Limb (tissue), 2 donors: ENCODE results near the gene ABCC2.
"Not testable (repeated sequence)": the region's sequence is repeated elsewhere in the genome, so short reads cannot be mapped to it uniquely, and the experiment has no call there.

Experiments used
- DNase-seq, 2 donors: peaks; one replicate each; pipeline ENCODE4 v3.0.0-alpha.2; 2016; ENCODE audit errors: extremely low spot score in 2 of 2

Gene ABCC2

DNA sequence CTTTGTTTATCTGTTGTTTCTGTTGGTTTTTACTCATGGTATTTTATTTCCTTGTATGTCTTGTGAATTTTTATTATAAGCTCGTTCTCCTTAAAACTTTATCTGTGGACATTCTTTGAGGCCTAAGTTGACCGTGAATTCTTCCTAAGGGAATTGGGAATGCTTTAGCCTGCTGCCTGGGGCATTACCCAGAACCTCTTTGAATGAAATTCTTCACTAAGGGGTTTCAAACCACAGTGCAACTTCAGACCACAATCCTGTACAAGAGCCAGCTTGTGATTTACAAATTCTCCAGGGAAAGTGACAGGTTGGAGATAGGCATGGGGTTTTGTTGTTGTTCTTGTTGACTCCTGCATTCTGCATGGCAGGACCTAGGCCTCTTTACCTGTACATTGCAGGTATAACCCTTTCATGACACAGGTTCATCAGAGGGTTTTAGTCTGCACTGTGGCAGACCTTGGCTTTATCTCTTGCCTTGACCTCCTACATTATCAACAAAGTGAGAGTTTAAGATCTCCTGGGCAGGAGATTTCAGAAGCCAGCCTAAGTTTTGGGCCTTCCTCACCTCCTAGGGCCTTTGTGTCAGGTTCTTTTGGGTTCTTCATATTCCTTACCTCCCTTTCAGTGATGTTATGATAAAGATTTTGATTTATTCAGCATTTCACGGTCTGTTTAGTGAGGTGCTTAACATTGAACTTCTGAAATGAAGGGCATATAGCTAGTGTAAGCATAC lies 70.2 kb downstream of the ABCC2 start:
- no peak for DNase-seq

DNA sequence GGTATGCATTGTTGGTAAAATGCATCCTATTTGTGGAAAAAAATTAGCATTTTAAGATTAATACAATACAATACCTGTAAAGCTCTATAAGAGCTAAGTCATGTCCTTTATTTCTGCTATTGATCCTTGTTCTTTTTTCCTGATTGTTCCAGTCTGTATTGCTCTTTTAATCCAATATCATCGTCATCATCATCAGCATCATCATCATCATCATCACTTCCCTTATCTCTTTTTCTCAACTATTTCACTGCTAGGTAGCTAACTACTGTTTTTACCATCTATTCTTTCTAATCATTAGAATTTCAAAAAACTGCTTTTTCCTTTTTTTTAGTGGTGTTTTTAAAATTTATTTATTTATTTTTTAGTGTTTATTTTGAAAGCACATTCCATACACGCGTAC lies 71.2 kb downstream of the ABCC2 start:
- no peak for DNase-seq

DNA sequence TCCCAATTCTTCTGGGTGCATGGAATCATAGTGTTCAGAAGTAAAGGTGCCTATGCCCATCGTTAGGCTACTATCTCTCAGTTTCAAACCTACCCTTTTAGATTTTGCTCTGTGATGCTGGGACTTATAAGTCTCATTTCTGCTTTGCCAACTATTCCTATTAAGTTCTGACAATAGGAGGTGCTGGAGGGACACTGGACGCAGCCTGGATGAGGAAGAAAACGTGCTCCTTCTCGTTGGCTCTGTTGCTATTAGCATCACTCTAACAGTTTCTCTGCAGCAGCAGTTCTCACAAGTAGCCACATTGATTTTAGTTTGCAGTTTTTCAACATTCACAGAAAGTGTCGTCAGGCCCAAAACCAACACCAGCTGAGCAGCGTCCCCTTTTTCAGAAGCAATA lies 72.4 kb downstream of the ABCC2 start:
- DNase-seq: peak; percentile 37 to 70

DNA sequence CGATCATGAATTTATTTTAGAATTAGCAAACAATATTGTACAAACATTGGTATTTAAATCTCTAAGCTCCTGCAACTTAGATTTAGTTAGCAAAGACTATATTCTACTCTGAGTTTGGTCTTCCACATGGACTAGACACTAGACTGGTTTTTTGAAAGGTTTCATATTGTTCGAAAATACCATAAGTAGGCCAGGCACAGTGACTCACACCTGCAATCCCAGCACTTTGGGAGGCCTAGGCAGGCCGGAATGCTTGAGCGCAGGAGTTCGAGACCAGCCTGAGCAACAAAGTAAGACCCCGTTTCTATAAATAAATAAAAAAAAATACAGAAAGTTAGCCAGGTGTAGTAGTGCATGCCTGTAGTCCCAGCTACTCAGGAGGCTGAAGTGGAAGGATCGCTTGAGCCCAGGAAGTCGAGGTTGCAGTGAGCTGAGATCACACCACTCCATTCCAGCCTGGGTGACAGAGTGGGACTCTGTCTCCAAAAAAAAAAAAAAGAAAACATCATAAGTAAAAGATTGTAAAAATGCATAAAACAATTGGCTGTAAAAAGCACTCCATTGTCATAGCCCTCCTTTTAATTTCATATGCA lies 73.1 kb downstream of the ABCC2 start:
- DNase-seq: no peak

DNA sequence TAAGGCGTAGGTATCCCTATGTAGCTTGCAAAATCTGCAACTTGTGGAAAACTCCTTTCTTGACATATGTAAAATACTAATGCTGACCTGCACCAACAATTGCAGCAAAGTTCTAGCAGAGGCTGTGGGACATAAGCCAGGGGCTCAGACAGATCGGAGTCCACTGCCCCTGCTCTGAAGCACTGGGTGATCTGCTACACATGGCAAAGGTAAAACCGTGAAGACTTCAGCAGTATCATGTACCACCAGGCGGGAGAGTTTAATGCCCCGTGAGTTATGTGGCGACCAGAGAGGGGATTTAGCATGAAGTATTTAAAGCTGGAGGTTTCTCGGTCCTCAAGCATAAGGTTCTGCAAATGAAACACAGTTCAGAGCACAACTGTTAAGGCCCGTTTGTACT lies 76.4 kb downstream of the ABCC2 start:
- no peak for DNase-seq

DNA sequence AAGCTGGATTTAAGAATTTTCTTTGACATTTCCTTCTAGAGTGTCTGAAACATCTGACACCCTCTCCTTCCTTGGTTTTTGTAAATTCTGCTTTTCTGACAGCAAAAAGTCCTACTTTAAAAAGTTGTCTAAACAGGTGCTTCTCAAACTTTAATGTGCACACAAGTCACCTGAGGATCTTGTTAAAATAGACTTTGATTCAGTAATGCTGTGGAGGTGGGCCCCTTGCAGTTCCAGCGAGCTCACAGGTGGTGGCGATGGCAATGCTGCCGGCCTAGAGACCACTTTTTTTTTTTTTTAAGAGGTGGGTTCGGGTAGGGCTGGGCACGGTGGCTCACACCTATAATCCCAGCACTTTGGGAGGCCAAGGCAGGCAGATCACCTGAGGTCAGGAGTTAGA lies 77.1 kb downstream of the ABCC2 start:
- DNase-seq: no peak

DNA sequence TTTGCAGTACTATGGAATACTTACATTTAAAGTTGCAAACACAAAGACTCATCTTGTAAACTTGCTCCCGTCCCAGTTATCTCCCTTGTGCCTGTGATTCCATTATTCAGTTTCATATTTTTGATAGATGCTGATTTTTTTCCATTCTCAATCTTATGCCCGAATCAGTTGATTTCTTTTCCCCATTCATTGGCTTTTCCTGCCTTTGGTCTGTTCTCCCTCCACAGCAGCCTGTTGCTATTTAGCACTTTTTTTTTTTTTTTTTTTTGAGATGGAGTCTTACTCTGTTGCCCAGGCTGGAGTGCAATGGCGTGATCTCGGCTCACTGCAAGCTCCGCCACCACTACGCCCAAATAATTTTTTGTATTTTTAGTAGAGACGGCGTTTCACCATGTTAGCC lies 78.0 kb downstream of the ABCC2 start:
- DNase-seq: no peak

DNA sequence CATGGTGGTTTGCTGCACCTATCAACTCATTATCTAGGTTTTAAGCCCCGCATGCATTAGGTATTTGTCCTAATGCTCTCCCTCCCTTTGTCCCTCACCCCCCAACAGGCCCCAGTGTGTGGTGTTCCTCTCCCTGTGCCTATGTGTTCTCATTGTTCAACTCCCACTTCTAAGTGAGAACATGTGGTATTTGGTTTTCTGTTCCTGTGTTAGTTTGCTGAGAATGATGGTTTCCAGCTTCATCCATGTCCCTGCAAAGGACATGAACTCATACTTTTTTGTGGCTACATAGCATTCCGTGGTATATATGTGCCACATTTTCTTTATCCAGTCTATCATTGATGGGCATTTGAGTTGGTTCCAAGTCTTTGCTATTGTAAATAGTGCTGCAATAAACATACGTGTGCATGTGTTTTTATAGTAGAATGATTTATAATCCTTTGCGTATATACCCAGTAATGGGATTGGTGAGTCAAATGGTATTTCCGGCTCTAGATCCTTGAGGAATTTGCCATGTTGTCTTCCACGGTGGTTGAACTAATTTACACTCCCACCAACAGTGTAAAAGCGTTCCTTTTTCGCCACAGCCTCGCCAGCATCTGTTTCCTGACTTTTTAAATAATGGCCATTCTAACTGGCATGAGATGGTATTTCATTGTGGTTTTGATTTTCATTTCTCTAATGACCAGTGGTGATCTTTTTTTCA lies 81.2 kb downstream of the ABCC2 start:
- not testable (repeated sequence) for DNase-seq

DNA sequence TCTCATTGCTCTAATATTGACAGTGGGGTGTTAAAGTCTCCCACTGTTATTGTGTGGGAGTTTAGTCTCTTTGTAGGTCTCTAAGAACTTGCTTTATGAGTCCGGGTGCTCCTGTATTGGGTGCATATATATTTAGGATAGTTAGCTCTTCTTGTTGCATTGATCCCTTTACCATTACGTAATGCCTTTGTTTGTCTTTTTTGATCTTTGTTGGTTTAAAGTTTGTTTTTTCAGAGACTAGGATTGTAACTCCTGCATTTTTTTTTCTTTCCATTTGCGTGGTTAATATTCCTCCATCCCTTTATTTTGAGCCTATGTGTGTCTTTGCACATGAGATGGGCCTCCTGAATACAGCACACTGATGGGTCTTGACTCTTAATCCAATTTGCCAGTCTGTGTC lies 84.8 kb downstream of the ABCC2 start:
- not testable (repeated sequence) for DNase-seq

DNA sequence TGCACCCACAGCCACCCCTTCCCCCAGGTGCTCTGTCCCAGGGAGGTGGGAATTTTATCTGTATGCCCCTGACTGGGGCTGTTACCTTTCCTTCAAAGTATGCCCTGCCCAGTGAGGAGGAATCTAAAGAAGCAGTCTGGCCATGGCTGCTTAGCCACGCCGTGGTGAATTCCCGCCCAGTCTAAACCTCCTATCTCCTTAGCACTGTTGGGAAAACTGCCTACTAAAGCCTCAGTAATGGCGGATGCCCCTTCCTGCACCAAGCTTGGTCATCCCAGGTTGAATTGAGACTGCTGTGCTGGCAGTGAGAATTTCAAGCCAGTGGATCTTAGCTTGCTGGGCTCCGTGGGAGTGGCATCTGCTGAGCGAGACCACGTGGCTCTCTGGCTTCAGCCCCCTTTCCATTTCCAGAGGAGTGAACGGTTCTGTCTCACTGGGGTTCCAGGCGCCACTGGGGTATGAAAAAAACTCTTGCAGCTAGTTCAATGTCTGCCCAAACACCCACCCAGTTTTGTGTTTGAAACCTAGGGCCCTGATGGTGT lies 87.2 kb downstream of the ABCC2 start:
- DNase-seq: no peak

DNA sequence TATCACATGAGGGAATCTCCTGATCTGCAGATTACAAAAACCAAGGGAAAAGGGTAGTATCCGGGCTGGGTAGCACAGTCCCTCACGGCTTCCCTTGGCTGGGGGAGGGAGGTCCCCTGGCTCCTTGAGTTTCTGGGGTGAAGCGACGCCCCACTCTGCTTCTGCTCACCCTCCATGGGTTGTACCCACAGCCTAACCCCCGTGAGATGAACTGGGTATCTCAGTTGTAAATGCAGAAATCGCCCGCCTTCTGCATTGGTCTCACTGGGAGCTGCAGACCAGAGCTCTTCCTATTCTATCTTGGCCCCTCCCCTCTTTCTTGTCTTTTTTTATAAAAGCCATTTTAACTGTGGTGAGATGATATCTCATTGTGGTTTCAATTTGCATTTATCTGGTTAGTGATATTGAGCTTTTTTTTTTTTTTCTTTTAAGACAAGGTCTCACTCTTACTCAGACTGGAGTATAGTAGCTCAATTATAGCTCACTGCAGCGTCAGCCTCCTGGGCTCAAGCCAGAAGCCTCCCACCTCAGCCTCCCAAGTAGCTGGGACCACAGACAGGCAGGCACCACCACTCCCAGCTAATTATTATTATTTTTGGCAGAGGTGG lies 87.8 kb downstream of the ABCC2 start:
- DNase-seq: no peak

DNA sequence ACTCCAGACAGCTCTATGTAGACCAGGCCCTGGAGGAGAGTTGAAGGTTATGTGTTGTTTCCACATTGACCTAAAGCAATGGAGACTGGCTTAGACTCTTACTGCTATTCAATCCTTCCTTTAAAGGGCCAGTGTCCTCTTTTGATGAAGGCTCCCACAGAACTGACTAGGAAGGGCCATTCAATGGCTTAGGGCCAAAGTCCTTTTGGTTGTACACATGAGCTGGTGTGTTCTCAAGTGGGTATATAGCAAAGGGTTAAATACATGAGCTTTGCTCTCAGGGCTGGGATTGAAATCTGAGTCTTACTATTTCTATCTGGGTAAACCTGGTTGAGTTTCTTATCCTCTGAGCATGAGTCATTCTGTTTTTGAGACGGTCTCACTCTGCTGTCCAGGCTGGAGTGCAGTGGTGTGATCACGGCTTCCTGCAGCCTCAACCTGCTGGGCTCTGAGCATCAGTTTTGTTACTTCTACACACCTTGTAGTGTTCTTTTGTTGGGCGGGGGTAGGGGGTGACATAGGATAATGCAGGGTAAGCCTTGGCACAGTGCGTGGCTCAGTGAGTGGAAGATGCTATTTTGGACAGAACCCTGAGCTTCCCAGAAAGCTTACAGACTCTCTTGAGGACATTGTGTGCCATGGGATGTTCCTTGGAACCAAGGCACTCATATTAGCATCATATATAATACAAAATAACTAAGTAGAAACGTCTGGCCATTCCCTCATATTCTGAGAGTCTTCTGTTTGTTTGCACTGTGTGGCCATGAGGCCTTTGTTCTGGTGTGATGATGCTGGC lies 90.1 kb downstream of the ABCC2 start:
- no peak for DNase-seq

DNA sequence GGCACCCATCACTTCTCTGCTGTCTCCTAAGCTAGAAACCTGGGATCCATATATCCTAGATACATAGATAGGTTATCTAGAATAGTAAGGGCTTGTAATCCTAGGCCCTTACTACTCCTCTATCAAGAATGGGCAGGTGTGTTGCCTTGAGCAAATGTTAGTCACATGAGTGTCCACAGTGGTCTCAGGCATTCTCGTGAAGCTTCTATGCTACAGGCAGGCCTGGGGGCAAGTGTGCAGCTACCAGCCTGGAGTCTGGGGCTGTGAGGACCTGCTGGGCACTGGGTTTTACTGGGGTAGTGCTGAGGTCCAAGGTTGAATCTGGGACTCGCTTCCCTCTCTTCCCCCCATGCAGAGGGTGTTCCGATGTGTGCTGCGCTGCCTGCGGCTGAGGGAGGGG lies 91.4 kb downstream of the ABCC2 start:
- no peak for DNase-seq

DNA sequence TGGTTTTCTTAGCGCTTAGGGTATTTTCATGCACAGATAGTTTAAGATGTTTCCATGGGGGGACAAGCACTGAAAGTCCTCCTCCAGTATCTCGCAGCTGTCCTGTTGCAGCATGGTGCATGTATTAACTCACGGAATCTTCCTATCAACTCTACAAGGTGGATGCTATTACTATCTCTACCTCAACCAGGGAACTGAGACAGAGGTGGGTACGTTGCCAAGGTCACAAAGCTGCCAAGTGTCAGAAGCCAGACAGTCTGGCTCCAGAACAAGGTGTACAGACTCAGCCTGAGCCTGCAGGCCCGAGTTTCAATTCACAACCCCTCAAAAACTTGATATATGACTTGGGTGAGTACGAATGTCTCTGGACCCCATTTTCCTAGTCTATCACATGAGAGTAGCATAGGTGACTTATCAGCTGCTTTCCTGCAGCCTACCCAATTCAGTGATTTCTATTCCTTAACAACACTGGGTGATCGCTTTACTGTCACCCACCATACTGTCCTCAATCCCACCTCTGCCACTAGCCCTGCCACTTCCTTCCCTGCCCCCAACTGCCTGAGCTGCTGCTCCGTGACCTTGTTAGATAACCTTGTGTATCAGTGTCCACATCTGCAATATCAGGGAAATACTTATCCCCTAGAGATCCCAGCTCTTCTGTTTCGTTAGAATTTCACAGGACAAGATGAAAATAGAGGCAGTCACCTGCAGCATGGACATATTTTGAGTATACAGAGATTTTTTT lies 92.1 kb downstream of the ABCC2 start:
- no peak for DNase-seq

DNA sequence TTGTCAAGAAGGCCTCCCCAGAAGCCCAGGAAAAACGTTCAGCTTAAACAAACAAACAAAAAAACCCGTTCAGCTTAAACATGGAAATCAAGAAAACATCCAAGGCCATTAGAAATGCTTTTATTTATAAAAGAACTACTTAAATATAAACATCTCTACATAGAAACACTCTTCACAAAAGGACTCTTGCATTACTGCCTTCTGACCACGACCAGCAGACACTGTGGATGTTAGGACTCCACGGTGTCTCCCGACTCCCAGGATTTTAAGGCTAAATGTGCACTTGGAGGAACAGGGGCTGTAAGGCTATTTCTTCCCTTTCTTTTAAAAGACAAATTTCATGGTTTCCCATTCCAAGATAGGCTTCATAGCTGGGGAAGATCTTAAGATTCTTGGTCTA lies 93.0 kb downstream of the ABCC2 start:
- no peak for DNase-seq

DNA sequence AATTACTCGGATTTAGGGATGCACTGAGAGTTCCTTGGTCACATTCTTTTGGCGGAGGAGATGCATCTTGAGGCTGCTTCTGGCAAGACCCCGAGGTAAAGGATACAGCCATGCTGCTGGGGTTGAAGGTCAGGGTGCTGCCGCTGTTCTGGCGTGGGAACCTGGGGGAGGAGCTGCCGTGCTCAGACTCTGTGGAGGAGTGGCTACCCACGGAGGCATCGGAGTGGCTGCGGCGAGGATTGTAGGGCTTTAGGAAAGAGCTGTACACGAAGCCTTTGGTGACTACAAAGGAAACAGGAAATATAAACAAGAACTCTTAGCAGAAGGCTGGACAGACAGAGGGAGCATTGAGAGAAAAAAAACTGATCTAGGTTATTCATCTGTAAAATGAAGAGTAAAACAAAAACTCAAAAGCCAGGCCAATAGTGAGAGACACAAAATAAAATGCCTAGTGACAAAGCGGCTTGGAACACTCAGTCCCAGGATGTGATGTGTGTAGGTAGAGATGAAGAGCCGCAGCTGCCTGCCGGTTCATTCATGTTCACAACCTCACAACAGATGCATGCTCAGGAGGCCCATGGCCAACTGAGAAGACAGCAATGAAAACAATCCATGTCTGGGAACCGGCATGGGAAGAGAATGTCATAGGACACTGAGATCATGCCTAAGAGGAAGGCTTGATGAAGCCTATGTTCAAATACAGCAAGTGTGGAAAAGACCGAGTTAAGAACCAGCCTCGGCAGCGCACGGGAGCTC lies 97.8 kb downstream of the ABCC2 start:
- DNase-seq: no peak

DNA sequence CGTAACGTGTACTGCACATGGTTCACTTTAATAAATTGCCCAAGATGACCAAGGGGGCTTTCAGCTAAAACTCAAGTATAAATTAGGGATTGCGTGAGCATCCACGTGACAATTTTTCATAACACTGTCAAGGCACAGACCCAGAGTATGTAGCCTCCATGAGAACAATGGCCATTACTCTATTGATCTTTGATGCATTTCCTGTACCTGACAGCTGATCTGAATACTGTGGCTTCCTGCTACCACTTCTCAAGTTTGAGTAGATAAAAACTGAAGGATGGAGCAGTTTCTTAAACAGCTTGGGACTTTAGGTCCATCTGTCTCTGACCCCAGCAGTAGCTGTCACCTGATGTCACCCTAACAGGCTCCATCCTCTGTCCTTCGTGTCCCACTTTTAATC lies 98.9 kb downstream of the ABCC2 start:
- DNase-seq: no peak

DNA sequence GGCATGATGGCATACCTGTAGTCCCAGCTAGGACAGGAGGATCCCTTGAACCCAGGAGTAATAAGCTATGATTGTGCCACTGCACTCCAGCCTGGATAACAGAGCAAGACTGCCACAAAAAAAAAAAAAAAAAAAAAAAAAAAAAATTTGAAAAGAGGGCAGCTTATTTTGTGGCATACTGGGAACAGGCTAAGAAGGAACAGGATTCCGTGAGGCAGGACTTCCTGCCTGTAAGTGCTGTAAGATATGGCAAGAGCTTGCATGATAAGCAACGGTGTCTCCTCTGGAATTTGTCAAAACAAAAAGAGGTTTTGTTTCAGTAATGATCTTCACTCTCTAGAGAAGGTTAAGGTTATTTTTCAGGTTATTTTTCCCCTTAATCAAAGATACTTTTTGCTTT lies 101.1 kb downstream of the ABCC2 start:
- no peak for DNase-seq

DNA sequence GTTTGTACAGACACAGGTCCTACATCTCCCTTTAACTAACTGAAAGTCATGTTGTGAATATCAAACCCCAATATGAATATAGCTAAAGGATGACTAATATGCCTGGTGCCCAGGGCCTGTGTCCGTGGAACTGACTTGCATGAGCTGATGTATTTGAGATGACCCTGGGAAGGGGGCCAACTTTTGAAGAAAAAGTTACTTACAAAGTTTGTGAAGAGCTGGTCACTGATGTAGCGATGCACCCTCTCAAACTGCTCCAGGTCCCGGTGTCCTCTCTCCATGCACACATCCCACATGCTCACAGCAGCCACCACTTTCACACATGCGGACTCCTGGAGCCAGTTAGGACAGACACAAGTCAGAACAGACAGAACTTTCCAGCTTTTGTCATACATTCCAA lies 106.2 kb downstream of the ABCC2 start:
- no peak for DNase-seq

DNA sequence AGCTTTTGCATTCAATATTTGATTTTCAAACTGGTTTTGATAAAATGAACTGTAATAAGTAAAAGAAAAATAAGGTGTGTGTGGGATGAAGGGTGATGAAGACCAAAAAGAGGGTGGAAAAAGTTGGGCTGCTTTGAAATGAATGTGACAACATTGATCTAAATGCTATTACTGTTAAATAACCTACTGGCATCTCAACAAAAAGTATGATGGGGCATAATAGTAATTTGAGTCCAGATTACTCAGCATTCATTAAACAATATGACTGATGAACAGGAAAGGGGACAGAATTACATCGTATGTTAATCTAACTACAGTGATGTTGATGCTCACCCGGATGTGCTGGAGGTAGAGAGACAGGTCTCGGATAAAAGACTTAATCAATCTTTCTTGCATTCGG lies 112.2 kb downstream of the ABCC2 start:
- DNase-seq: no peak
